ENCODE results near the gene CD48.
"Not testable (repeated sequence)": the region's sequence is repeated elsewhere in the genome, so short reads cannot be mapped to it uniquely, and the experiment has no call there.

CD48 gene

DNA sequence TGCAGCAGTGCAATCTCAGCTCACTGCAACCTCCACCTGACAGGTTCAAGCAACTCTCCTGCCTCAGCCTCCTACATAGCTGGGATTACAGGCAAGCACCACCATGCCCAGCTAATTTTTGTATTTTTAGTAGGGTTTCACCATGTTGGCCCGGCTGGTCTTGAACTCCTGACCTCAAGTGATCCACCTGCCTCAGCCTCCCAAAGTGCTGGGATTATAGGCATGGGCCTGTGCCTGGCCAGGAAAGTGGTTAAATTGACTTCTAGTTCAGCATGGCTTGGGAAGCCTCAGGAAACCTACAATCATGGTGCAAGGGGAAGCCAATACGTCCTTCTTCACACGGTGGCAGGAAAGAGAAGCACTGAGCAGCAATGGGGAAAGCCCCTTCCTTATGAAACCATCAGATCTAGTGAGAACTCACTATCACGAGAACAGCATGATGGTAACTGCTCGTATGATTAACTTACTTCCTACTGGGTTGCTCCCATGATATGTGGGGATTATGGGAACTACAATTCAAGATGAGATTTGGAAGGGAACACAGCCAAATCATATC is 981 bp upstream of the CD48 start:
- FAIRE-seq = not testable (repeated sequence)

DNA sequence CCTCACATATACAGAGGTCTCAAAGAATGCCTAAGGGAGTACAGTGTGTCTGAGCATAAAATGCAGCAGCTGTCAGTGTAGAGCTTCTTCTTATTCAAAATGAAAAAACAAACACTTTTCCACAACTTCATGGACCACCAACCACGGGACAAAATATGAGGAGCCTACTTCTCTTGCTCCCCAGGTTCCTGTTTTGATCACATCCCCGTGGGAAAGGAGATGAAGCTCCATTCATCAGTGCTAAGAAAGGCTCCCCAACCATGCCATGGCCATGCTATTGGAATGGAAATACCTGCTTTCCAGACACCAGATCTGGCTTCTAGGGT is 383 bp downstream of the CD48 start:
- FAIRE-seq = no peak

DNA sequence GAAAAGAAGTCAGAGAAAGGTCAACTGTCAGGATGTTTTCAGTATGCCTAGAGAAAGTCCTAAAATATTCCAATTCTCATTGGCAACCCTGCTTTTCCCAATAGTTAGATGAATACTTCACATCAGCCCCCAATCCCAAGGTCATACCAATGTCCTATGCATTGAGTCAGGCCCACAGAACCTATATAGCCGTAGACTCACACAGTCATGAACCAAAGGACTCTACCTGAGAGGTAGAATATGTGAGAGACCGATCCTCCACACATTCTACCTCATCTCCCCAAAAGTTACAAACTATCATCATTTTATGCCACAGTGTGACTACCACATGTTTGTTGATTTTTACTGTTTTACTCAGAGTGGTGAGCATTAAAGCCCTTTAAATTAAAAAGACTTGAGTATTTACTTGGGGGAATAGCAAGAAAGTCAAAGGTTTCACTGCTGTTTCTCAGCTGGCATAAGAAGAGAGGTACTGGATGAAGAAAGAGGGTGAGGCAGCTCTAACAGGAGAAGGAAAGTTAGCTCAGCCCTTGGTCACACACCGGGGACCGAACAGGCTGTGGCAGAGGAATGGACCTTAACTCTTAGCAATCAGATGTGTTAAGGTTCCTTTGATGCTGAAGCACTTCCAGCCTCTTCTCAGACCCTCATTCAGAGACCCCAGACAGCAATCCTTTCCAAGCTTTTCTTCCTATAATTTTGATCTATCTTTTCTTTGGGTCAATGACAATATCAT is 937 bp downstream of the CD48 start:
- FAIRE-seq = no peak

DNA sequence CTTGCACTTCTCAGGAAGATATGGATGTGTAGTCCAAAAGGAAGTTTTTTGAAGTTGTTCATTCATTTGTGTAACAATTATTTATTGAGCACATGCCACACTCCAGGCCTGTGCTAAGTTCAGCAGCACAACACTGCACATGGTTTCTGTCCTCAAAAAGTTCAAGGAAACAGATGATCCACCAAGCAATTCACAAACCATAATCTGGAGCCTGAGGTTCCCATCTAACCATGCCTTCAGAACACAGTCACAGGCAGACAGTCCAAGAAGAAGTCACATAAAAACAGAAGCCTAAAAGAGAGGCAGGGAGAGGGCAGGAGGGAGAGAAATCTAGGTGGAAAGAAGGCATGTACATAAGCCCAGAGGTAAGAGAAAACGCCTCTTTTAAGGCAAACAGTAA is 1.9 kb downstream of the CD48 start:
- FAIRE-seq = no peak

DNA sequence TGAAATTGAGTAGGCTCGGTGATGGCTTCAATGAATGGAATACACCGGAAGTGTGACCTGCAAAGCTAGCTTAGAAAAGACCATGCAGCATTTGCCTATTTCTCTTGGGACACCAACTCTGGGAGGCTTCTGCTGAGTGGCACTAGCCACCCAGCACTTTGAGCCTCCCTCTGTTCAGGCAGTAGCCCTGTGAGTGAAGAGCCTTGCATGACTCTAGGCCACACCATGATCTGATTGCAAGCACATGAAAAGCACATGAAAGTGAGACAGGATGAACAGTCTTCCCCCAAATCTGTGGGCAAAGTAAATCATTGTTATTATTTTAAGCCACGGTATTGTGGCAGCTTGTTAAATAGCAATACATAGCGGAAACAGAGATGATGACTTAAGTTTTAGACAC is 2.8 kb downstream of the CD48 start:
- FAIRE-seq = no peak

DNA sequence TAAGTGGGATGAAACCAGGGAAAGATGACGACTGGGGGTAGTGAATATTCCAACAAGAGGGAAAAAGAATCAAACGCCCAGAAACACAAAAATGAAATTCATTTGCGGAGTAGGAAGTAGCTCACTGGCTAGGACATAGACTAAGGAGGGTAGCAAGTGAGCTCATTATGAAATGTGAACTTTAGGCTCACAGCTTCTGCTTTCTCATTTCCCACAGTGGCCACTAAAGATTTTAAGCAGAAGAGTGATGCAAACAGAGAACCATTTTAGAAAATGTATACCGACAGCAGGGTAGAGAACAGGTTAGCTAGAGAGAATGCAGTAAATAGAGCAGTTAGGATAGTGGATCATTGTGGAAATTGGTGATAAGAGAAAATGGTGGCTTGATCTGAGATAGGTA is 3.5 kb downstream of the CD48 start:
- FAIRE-seq = no peak

DNA sequence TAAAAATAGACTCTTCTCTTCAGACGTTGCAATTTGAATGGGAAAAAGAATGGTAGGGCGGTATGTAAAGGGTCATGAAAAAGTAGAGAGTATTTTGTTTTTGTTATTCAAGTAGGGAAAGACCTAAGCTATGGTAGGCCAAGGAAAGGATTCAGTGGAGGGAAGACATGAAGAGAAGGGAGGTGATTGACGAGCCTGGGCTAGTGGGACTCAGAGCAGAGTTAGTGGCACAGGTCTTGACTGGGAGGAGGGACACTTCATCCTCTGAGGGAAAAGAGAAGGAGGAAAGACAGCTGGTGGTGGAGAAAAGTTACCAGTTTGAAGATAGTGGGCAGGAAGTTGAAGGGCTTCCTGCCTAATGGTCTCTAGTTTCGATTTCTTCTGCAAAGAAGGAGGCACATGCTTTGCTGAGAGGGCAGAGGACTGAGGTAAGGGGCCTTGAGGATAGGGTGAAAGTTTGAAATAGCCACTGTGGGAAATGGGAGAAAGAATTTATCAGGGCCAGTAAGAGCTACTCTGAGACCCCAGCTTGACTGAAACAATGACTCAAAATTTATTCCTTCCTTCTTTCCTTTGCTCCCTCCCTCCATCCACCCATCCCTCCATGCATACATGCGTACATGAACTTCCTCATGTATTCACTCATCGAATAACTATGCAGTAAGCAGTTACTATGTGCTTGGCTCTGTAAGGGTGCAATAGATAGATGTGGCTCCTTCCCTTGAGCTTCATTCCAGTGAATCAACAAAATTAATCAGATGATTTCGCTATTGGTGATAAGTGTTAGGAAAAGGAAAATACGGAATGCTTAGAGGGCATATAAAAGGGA is 4.2 kb downstream of the CD48 start:
- FAIRE-seq = no peak

DNA sequence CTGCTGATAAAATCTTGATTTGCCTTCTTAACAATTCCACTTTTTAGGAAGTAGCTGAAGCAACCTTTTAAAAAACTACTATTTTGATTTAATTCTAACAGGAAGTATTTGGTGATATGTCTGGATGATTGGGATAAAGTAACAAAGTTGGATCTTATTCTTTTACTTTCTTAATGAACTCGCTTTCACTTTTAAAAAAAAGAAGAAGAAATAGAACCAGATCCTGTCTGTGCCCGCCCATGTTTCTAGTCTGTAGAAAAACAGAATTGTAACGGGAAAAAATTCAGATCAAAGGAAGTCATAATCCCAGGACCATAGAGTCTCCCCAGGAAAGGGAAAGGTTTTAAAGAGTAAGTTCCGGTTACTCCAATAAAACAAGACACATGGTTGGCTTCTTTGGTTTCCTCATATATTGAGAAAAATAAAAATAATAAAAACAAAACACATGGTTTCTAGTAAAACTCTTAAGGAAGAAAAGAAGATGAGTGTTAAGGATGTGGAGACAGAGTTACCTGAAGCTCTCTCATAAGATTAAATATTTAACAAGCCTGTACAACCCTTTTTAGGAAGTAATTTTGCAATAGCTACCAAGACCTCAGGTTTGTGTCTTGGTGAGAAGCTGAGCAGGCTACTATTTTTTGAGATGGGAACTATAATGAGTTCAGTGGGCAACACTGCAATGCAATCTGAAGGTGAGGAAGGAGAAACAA is 4.9 kb downstream of the CD48 start:
- no peak for FAIRE-seq

DNA sequence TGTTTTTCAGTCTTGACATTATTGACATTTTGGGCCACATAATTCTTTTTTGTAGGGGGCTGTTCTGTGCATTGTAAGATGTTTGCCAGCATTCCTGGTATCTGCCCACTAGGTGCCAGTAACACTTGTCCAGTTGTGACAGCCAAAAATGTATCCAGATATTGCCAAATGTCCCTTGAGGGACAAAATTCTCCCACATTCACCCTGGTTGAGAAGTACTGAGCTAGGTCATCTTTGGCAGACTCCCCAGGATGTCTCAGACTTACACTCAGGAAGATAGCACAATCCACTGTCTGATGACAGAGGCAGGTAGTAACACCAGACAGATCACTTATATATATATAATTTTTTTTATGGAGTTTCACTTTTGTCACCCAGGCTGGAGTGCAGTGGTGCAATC is 5.9 kb downstream of the CD48 start:
- FAIRE-seq = no peak

DNA sequence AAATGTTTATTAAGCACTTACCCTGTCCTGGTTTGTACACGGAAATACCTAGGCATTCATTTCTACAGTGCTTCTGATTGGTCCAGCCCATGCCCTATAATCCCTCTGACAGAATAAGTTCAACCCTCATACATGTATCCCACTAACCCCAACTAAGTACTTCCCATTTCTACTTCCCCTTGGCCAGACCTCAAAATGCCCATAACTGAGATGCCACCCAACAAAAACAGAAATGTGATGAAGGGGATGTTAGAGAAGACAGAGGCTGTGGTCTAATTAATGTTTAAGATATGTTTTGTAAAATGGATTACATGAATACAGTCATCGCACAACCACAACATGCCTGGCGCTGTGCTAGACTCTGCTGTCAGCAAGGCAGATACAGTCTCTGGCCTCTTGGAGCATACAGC is 6.4 kb downstream of the CD48 start:
- not testable (repeated sequence) for FAIRE-seq

DNA sequence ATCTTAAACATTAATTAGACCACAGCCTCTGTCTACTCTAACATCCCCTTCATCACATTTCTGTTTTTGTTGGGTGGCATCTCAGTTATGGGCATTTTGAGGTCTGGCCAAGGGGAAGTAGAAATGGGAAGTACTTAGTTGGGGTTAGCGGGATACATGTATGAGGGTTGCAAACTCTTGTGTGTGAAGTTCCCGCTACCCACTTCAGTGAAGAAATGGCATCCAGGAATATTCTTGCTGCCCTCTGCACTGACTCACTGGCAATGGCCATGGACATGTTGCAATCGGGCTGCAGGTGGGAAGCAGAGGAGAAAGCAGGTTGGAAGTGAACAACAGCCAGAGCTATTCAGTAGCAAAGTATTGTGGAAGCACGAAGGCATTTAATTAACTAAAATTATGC is 7.4 kb downstream of the CD48 start:
- no peak for FAIRE-seq

DNA sequence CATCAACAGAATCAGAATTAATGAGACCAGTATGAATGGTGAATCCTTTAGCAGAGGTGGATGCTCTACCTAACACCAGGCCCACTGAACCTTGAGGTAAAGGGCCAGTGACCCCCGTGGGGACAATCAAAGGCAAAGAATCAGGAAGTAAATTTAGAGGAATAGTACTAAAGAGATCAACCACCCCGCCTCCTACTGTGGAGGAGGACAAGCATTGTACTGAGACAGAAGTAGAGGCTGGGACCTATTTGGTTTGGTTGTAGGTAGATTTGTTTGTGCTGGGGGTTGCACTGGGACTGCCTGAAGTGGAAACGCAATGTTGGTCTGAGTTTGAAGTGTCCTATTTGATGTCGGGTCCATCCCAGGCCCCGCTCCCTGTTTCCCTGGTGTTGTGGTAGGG is 9.5 kb downstream of the CD48 start:
- FAIRE-seq = no peak

DNA sequence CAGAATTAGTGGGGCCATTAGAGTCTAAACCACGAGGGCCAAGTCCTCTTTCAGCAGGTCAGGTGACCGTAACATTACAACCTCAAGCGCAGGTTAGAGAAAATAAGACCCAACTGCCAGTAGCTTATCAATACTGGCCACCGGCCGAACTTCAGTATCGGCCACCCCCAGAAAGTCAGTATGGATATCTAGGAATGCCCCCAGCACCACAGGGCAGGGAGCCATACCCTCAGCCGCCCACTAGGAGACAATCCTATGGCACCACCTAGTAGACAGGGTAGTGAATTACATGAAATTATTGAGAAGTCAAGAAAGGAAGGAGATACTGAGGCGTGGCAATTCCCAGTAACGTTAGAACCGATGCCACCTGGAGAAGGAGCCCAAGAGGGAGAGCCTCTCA is 19.2 kb downstream of the CD48 start:
- FAIRE-seq = not testable (repeated sequence)

DNA sequence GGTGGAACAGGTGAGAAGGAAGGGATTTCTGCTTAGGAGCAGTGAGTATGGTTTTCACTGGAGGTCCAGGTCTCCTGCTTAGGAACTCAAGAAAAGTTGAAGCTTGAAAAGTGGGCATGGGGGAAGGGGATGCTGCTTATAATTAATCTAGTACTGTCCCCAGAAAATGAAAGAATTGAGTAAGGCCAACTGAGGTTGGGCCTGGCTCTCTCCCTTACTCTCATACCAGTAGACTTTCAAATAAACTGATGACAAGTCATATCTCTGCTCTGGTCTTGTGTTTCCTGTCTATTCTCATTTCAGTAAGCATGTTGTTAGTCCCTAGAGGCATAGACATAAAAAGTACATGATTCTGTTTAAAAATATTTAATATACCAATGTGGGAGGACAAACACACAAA is 26.4 kb downstream of the CD48 start:
- FAIRE-seq = no peak

DNA sequence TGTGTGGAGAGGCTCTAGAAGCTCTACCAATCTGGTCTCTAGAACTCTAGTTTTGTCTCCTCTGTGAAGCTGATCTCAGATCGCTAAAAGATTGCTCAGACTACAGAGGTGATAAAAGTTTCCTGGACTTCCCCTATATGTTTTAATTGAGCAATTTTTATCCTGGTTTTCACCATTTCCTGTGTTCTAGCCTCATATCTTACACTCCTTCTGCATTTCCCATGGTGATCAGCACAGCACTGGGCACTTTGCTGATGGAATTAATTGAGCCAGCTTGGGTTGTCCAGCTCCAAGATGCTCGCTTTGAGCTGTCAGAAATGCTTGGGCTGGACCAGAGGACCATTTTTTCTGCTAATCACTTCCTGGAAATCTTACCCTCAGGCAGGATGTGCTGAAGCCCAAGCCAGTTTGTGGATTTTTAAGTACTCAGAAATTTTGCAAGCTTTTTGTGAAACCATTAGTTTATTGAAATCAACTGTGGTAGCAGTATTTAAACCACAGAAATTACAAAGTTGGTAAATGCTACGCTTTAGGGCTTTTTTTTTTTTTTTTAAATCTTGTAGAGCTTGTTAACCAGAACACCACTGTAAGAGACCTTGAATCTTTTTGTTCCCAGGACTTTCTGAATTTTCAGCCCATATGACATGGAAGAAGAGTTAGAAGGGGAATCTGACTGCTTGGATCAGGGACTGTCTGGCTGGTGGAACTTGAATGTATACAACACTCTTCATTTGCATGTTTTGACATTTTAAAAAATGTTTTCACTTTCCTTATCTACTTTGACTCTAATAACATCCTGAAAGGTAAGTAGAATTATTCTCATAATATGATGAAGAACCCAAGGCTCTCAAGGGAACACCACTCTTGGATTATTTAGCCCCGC is 28.4 kb downstream of the CD48 start:
- no peak for FAIRE-seq

DNA sequence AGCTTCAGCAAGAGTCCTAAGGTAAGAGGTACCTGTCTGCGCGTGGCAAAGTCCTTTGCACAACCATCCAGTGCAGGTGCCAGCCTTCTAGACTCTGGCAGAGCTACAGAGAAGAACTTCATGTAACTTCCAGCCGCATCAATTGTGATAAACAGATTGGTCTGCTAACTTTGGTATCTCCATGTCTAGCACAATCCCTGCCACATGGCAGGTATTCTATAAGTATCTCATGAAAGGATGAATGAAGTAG is 29.8 kb downstream of the CD48 start:
- no peak for FAIRE-seq

DNA sequence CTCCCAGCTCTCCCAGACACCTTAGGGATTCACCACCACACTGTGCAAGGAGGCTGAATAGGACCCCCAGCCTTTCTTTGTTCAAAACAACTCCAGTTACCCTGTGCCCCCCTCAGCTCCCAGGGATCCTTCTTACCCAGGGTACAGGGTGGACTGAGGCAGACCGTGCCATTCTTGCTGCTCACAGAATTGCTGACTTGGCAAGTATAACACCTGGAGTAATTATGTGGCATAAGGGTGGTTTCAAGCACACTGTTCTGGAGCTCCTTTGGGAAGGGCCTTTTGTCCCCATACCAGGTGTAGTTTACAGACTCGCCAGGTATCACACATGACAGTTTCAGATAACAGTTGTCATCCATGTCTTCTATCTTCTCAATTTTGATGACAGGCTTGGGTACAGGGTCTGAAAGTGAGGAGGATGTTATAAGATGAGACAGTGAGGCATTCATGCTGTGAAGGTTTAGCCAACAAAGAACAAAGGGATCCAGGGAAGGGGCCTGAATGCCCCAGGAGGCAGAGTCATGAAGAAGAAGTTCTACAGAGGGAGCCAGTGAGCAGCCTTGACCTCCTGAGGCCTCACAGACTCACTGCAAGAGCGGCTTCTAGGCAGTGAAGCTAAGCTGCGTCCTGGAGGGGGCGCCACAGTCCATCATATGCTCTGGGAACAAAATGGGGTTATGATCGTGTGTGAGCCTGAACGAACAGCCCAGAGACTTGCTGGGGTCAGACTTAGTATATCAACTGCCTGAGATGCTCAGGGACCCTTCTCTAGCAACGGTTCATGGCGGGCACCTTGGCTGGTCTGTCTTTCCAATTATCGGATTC is 30.3 kb downstream of the CD48 start:
- FAIRE-seq = no peak

DNA sequence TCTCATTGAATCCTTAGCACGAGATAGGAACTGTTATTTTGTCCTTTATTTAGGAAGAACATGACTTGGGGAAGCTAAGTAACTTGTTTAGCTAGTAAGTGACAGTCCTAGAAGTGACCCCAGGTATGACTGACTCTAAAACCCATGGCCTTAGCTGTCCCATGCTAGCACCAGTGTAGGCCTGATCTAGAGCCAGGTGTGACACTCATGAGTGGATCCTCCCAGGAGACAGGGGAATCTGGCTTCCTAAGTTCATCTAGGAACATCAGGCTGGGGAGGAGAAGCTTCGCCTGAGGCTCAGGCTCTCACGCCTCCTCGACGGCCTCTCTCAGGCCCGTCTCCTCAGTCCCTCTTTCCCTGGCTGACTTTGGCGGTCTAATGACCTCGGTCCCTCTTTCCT is 31.2 kb downstream of the CD48 start:
- no peak for FAIRE-seq

DNA sequence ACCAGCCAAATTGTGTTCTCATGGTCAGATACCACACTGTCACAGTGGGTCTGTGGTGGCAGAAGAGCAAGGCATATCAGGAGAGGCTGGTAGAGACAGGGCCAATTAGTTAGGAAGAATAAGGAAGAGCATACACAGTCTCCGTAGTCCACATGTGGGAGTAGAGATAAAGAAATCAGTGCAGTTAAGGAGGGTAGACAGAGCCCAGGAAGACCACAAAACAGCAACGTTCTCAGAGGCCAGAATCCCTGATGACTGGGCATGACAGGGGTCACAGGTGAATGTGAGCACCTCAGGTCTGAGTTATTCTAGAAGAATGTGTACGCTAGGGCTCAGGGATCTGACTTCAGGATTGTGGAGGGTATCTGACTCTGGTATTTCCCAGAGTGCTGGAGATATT is 31.7 kb downstream of the CD48 start:
- FAIRE-seq = no peak

DNA sequence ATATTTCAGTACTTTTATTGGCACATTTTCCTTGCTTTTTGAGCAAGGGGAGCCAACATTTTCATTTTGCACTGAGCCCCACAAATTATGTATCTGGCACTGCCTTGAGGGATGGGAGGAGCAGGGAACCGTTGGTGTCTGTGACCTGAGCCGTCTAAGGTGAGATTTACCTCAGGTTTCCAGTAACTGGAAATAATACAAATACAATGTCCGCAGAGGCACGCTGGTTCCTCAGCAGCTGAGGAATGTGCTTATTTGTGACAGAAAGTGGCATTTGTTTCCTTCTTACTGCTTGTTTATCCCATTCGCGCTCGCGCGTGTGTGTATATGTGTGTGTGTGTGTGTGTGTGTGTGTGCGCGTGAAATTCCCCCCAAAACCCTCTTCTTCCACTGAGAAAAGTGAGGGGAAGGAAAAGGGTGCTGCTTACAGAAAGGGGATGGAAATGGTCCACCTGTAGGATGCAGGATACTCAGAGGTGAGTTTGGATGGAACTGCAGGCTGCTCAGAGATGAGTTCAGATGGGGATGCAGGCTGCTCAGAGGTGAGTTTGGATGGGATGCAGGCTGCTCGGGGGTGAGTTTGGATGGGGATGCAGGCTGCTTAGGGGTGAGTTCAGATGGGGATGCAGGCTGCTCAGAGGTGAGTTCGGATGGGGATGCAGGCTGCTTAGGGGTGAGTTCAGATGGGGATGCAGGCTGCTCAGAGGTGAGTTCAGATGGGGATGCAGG is 34.6 kb downstream of the CD48 start:
- FAIRE-seq = no peak
